ENCODE results near the gene PRKCH.

Gene PRKCH

DNA sequence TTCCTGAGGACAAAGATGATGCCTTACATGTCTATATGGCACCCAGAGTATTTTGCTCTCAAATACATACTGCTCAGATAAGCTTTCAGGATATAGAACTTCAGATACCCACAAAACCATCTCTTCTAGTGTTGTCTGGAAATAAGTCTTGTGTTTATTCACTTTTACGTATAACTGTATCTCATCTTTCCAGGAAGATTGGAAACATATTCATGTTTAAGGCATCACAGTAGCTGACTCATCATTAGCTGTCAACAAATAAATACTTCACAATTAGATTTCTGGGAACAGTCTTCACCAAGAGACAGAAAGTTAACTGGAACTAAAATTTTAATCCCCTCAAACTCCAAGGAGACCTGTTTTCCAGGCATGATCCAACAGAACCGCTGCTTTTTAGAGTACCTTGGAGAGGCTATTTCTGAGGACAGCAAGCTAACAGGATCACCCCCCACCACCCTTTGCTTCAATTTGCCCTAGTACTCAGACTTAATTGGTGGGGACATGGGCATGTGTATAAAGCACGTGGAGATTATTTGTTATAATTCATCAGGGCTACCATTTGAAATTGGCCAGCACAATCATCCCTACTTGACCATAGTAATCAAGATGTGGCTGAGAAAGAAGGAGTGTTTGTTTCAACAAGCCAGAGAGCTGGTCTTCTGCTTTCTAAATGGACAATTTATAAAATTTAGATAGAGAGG, 244.6 kb downstream of the PRKCH start:
- no peak for DNase-seq (ENCODE audit: low read depth, low spot score)

GRCh38 chr14:61566537-61567225, 245.3 kb downstream of the PRKCH start:
- DNase-seq (ENCODE audit: low read depth, low spot score): no peak

GRCh38 chr14:61567838-61568571, 246.6 kb downstream of the PRKCH start:
- DNase-seq (ENCODE audit: low read depth, low spot score): peak; percentile 66

DNA sequence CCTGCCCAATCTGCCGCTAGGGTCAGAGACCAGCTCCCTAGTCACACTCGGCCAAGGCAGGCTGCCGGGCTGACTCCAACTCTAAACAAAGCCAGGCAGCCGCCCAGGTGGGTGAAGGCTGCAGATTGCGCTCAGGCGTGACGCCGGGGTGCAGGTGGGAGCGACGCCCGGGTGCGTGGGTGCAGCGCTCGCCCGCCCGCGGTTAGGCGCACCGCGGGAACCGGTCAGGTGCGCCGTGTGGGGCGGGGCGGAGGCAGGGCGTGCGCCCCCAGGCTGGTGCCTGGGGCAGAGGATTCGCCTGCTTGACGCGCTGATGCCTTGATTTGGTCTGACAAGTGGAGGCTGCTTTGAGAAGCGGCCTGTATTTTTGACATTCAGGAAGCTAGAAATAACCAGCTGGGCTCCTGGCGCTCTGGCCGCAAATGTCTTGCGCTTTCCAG, 247.2 kb downstream of the PRKCH start:
- peak; percentile 86 for DNase-seq (ENCODE audit: low read depth, low spot score)

GRCh38 chr14:61569308-61569707, 247.9 kb downstream of the PRKCH start:
- no peak for DNase-seq (ENCODE audit: low read depth, low spot score)

DNA sequence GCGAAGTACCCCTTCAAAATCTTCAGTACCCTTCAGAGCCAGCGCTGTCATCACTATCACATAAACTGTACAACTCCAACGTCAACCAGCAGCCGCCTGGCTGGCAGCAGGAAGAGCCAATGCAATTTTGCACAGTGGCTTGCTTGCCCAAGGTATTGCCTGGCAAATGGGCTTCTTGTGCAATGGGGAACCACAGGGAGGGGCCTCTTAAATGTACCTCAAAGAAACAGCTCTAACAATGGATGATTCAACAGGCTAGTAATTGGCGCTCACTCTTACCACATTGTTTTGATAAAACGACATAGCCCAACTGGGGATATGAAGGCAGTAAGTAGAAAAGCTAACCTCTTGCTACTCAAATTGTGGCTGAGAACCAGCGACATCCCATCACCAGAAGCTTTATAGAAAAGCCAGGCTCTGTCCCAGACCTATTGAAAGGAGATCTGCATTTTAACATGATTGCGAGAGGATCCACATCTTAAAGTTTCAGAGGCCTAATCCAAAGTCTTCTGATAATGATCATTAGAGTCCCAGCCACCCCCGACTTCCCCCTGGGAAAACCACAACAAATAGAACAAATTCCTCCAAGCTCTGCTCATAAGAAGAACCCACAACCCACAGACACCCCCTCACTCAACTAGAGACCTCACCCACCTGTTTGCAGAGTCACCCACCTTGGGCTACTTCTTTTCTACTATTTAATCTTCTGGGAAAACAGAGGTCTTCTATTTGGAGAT, 248.6 kb downstream of the PRKCH start:
- no peak for DNase-seq (ENCODE audit: low read depth, low spot score)

GRCh38 chr14:61570549-61571290, 249.3 kb downstream of the PRKCH start:
- DNase-seq (ENCODE audit: low read depth, low spot score): no peak

- DNase-seq (ENCODE audit: low read depth, low spot score): no peak
Observed at GRCh38 chr14:61571917-61572316, 250.5 kb downstream of the PRKCH start.

- DNase-seq (ENCODE audit: low read depth, low spot score): no peak
Observed at GRCh38 chr14:61573321-61573720, 251.9 kb downstream of the PRKCH start.

GRCh38 chr14:61573748-61574513, 252.6 kb downstream of the PRKCH start:
- DNase-seq (ENCODE audit: low read depth, low spot score): no peak

- no peak for DNase-seq (ENCODE audit: low read depth, low spot score)
Observed at GRCh38 chr14:61574514-61574807, 253.1 kb downstream of the PRKCH start.

GRCh38 chr14:61575126-61575525, 253.7 kb downstream of the PRKCH start:
- no peak for DNase-seq (ENCODE audit: low read depth, low spot score)

DNA sequence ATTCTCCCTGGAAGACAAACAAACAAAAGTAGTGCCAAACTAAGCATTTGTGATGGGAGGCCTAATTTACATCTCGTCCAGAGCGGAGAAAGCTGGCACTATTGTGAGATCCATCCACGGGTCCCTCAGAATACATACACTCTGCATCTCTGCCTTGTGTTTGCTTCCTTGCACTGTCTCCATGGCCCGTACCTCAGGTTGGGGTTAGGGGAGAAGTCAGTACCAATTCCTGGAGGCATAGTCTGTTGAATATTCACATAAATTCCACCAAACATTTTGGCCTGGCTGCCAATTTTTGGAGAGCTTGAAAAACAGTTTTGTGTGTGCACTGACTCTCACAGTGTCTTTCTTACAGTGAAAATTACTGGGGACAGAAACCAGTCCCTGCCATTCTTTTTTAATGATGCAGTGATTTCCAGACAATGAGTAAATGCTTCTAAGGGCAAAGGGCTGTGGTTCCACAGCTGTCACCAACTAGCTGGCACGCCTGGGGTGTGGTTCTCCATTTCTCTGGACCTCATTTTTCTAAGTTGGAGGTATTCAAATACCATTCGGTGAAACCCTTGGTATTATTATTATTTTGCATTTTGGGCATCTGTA, 254.3 kb downstream of the PRKCH start:
- DNase-seq (ENCODE audit: low read depth, low spot score): no peak

DNA sequence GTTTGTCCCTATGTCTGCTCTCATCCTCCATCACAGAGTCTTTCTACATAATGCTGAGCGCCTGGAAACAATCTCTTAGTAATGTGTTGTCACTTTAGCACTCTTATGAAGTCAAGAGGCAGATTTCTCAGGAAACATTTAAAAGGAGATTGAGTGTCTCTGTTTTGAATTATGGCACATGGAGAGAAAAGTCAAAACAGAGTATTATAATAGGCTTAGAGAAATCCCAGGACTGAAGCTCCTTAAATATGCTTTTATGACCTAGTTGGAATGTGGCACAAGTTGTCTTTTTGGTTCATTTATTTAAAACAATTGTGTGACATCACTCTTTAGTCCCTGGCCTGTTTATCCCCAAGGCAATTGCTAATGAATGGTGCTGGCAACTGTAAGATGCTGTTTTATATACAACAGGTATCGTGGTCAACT, 256.1 kb downstream of the PRKCH start:
- no peak for DNase-seq (ENCODE audit: low read depth, low spot score)

DNA sequence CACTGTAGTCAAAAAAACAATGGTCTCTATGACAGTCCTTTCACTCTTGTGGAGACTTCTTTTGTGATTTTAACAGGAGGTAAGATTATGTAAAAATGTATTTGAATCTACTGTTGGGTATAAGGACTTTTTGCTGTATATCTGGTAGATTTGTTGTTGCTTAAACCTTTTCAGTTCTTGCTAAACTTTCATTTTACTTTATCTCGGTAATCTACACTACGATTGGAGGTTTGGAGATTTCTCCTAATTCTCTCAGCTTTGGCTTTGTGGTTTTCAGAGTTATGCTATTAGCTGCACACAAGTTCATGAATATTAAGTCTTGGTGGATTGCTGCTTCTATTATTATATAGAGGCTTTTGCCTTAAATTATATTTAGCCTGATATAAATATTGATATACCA, 257.4 kb downstream of the PRKCH start:
- no peak for DNase-seq (ENCODE audit: low read depth, low spot score)

- no peak for DNase-seq (ENCODE audit: low read depth, low spot score)
Observed at GRCh38 chr14:61581340-61581739, 260.0 kb downstream of the PRKCH start.

- DNase-seq (ENCODE audit: low read depth, low spot score): no peak
Observed at GRCh38 chr14:61581955-61582615, 260.7 kb downstream of the PRKCH start.

DNA sequence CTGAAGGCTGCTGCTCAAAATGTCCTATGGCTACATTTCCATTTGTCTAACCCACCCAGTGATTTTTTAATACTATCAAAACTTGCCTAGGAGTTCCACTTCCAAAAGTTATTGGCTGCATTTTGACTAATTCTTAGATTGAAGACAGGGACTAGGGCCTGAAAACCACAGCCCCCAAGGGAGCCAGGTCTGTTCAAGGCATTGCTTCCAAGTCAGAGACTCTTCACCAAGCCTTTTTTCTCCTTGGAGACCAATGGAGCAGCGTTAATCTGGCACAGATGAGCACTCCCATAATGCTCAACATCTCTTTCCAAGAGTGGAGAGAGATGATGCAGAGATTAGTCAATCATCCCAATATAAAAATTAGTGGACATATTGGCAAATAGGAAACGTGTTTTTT, 261.4 kb downstream of the PRKCH start:
- DNase-seq (ENCODE audit: low read depth, low spot score): no peak

DNA sequence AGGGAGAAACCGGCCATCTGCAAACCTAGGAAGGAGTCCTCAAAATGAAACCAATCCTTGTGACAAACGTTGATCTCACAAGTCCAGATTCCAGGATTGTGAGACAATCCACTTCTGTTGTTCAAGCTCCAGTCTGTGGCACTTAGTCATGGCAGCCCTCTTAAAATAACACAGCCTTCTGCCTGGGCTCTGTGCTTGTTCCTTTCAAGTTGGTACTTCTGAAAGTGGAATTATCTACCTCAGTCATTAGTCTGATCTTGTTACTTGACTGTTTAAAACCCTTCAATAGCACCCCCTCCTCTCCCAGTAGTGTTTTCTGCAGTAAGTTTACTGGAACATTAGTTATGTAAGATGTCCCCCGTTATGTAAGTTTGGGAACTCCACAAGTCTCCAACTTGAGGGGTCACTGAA, 263.0 kb downstream of the PRKCH start:
- DNase-seq (ENCODE audit: low read depth, low spot score): no peak
